GM19395 (cell line): ENCODE results near the gene TIA1.
"Not testable (repeated sequence)": the region's sequence is repeated elsewhere in the genome, so short reads cannot be mapped to it uniquely, and the experiment has no call there.

ENCODE experiments used
- ATAC-seq: cut with Tn5 transposase; IDR thresholded peaks from one replicate; pipeline ENCODE4 v1.9.1; 2021; ENCODE audit warnings: mild to moderate bottlenecking, moderate library complexity; ENCODE audit not compliant: unreplicated experiment

TIA1 gene

GRCh38 chr2:70223305-70223704 lies 25.1 kb downstream of the TIA1 start:
- ATAC-seq = not testable (repeated sequence)

- ATAC-seq = no peak
These were observed 33.4 kb downstream of the TIA1 start for GRCh38 chr2:70214953-70215549.

DNA sequence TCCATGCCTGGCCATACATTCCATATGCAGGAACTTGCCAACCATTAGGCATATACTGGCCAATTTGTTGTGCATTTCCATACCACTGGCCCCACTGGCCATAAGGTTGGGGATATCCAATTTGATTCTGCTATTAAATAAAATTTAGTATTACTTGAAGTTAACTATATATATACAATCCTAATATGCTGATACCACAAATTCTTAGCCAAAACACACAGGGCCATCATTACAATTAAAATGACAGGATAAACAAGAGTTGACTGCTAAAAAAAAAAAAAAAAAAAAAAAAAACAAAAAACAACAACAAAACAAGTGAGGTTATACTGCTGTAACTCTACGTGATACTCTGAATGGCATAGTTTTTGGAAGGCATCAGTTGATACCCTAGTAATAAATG lies 34.1 kb downstream of the TIA1 start:
- no peak for ATAC-seq

- no peak for ATAC-seq
These were observed 36.0 kb downstream of the TIA1 start for GRCh38 chr2:70212298-70212932.

GRCh38 chr2:70211595-70211994 lies 36.8 kb downstream of the TIA1 start:
- ATAC-seq = no peak

DNA sequence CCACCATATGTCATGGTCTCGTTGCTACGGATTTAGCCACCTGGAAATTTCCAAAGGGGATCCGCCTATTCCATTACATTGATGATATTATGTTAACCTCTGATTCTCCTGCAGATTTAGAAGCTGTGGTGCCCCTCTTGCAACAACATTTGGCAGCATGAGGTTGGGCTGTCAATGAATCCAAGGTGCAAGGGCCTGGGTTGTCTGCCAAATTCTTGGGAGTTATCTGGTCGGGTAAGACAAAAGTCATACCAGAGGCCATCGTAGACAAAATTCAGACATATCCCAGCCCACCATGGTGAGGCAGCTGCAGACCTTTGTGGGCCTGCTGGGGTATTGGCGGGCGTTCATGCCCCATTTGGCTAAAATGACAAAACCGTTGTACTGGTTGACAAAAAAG lies 44.0 kb downstream of the TIA1 start:
- ATAC-seq = no peak

DNA sequence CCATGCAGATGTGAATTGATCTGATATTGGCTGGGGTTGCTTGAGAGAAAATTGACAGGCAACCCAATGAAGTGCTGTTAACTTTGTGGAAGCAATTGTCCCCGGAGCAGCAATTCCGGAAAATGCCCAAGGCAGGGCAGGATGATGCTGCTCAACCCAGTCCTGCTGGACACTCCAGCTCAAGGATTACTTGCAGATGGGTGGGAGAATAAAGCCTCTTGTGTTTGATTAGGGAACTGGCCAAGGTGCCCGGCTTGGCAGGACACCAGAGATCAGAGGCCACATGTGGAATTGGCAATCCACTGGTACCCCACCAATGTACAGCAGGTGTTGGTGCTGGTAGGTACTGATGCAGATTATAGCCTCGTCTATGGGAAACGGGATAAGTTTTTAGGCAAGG lies 45.3 kb downstream of the TIA1 start:
- ATAC-seq = no peak

GRCh38 chr2:70202236-70202806 lies 46.1 kb downstream of the TIA1 start:
- no peak for ATAC-seq

GRCh38 chr2:70201831-70202230 lies 46.6 kb downstream of the TIA1 start:
- no peak for ATAC-seq

DNA sequence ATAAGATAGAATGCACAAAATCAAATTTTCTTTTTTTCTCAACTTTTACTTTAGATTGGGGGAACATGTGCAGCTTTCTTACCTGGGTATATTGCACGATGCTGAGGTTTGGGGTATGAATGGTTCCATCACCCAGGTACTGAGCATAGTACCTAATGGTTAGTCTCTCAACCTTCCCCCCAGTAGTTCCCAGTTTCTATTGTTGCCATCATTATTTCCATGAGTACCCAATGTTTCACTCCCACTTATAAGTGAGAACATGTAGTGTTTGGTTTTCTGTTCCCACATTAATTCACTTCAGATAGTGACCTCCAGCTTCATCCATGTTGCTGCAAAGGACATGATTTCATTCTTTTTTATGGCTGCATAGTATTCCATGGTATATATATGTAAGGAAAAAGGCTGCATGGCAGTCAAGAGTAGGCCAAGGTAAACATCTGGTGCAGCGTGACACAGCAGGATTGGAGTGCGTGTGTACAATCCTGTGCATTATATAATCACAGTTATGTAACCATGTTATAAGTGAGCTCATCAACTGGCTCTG lies 47.1 kb downstream of the TIA1 start:
- ATAC-seq = no peak

GRCh38 chr2:70199320-70199864 lies 49.0 kb downstream of the TIA1 start:
- no peak for ATAC-seq

DNA sequence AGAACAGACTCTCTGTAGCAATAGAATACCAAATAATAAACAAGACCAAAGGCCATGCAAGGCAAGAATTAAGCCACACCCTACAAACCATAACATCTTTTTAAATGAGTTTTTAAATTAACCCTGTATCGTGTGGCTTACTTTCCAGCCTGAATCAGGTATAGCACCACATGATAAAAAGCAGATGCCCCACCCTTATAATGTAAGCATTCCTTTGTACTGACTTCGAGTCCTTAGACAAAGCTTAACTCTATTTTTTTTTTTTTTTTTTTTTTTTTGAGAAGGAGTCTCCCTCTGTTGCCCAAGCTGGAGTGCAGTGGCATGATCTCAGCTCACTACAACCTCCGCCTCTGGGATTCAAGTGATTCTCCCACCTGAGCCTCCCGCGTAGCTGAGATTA lies 55.9 kb downstream of the TIA1 start:
- ATAC-seq = no peak

GRCh38 chr2:70191244-70191735 lies 57.1 kb downstream of the TIA1 start:
- ATAC-seq = no peak

GRCh38 chr2:70190418-70191243 lies 57.8 kb downstream of the TIA1 start, which contains the start of gene C2orf42:
C2orf42 (minus strand) TSS chr2:70191019; CDS start chr2:70181985, 9,034 bp downstream.
- ATAC-seq = peak; percentile 84

DNA sequence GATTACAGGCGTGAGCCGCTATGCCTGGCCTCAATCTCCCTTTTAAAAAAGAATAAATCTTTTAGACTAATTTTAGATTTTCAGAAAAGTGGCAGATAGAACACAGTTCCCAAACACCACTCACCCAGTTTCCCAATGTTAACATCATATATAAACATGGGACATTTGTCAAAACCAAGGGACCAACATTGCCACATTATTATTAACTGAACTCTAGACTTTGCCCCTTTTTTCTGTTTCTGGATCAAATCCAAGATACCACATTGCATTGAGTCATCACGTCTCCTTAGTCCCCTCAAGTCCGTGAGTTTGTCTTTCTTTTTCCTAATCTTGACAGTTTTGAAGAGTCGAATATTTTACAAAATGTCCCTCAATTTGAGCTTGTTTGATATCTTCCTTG lies 60.0 kb downstream of the TIA1 start:
- ATAC-seq = no peak

GRCh38 chr2:70187170-70187569 lies 61.3 kb downstream of the TIA1 start:
- not testable (repeated sequence) for ATAC-seq

- no peak for ATAC-seq
These were observed 65.7 kb downstream of the TIA1 start for GRCh38 chr2:70182689-70183088.

- peak; percentile 76 for ATAC-seq
These were observed 67.0 kb downstream of the TIA1 start for GRCh38 chr2:70181363-70181956.

DNA sequence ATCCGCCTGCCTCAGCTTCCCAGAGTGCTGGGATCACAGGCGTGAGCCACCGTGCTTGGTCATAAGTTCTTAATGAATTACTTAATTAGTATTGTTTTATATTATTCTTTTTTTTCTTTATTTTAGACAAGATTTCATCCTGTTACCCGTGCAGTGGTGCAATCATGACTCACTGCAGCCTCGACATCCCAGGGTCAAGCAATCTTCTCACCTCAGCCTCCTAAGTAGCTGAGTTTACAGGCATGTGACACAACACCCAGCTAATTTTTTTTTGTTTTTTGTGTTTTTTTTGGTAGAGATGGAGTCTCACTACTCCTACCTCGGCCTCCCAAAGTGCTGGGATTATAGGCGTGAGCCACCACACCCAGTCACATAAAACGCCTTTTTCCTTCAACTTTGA lies 74.9 kb downstream of the TIA1 start:
- no peak for ATAC-seq

- ATAC-seq = not testable (repeated sequence)
These were observed 78.7 kb downstream of the TIA1 start for GRCh38 chr2:70169654-70170245.
